NCI-H2196 treated with DMSO at 0.1 percent for 48 hours (cell line): Measurements from ENCODE around the gene TMEM167A.
"Not testable (repeated sequence)": the region's sequence is repeated elsewhere in the genome, so short reads cannot be mapped to it uniquely, and the experiment has no call there.

Experiments used
- DNase-seq: peaks from one replicate; lab custom pipeline; 2025; ENCODE audit not compliant: unreplicated experiment; lab: John Stamatoyannopoulos, UW

The TMEM167A gene

GRCh38 chr5:83092619-83093018 lies 15.4 kb upstream of the TMEM167A start:
- DNase-seq = no peak

- DNase-seq = no peak
These were observed 13.0 kb upstream of the TMEM167A start for GRCh38 chr5:83090169-83090568.

- no peak for DNase-seq
These were observed 7.9 kb upstream of the TMEM167A start for GRCh38 chr5:83085106-83085505.

- DNase-seq = no peak
These were observed 7.1 kb upstream of the TMEM167A start for GRCh38 chr5:83084336-83084735.

GRCh38 chr5:83082750-83083149 lies 5.6 kb upstream of the TMEM167A start:
- no peak for DNase-seq

- no peak for DNase-seq
These were observed 568 bp upstream of the TMEM167A start for GRCh38 chr5:83077662-83078261.

GRCh38 chr5:83072966-83073365 lies 4.2 kb downstream of the TMEM167A start:
- DNase-seq = no peak

GRCh38 chr5:83071286-83072051 lies 5.7 kb downstream of the TMEM167A start:
- no peak for DNase-seq

GRCh38 chr5:83069096-83069799 lies 7.9 kb downstream of the TMEM167A start:
- no peak for DNase-seq

GRCh38 chr5:83067377-83067776 lies 9.8 kb downstream of the TMEM167A start:
- not testable (repeated sequence) for DNase-seq

GRCh38 chr5:83066548-83067110 lies 10.6 kb downstream of the TMEM167A start:
- DNase-seq = no peak

GRCh38 chr5:83059341-83059740 lies 17.9 kb downstream of the TMEM167A start:
- no peak for DNase-seq

- DNase-seq = no peak
These were observed 18.5 kb downstream of the TMEM167A start for GRCh38 chr5:83058726-83059125.

GRCh38 chr5:83055166-83055565 lies 22.0 kb downstream of the TMEM167A start:
- no peak for DNase-seq

- no peak for DNase-seq
These were observed 26.4 kb downstream of the TMEM167A start for GRCh38 chr5:83050723-83051340.

GRCh38 chr5:83049370-83049885 lies 27.8 kb downstream of the TMEM167A start:
- DNase-seq = no peak

GRCh38 chr5:83048811-83049210 lies 28.4 kb downstream of the TMEM167A start:
- DNase-seq = no peak

GRCh38 chr5:83048277-83048676 lies 28.9 kb downstream of the TMEM167A start:
- DNase-seq = no peak

GRCh38 chr5:83044926-83045325 lies 32.3 kb downstream of the TMEM167A start:
- no peak for DNase-seq

- DNase-seq = no peak
These were observed 34.7 kb downstream of the TMEM167A start for GRCh38 chr5:83042507-83042906.

- DNase-seq = no peak
These were observed 38.3 kb downstream of the TMEM167A start for GRCh38 chr5:83038924-83039323.
